GM23338 (cell line): ENCODE results near the gene SPCS1. TPM values are rescaled to one million over a fixed set of nuclear protein-coding genes. Genes with fewer than 3 reads are reported as not detected.

ENCODE experiments used
- ATAC-seq: fragments of 200-7000 bp; cut with Tn5 transposase; 3 replicates; pipeline ENCODE4 v1.9.1; 2020
- DNase-seq: peaks from one replicate; pipeline ENCODE4 v3.0.0-alpha.2; 2015; ENCODE audit warnings: low spot score
- H2AFZ ChIP-seq: fragments of 200-600 bp; sonication (generic); 2 replicates; pipeline ENCODE4 v1.8.0; 2016; ENCODE audit warnings: antibody characterized with exemption, mild to moderate bottlenecking, moderate library complexity
- H3F3A ChIP-seq: fragments of 200-600 bp; sonication (generic); replicated peaks from 2 replicates; pipeline ENCODE4 v1.8.0; 2017; ENCODE audit warnings: antibody characterized with exemption, mixed run types, low read depth
- H3K27ac ChIP-seq: fragments of 200-600 bp; sonication (generic); 2 replicates; pipeline ENCODE4 v1.6.1; 2016; ENCODE audit warnings: low read depth
- H3K27me3 ChIP-seq: fragments of 200-600 bp; sonication (generic); 2 replicates; pipeline ENCODE4 v1.8.0; 2016; ENCODE audit warnings: mild to moderate bottlenecking, mixed run types, moderate library complexity; ENCODE audit not compliant: insufficient read depth
- H3K36me3 ChIP-seq: fragments of 200-600 bp; sonication (generic); 2 replicates; pipeline ENCODE4 v1.8.0; 2016; ENCODE audit warnings: mild to moderate bottlenecking; ENCODE audit not compliant: insufficient read depth
- H3K4me1 ChIP-seq: fragments of 200-600 bp; sonication (generic); 2 replicates; pipeline ENCODE4 v1.8.0; 2016; ENCODE audit warnings: mild to moderate bottlenecking, moderate library complexity; ENCODE audit not compliant: insufficient read depth
- H3K4me2 ChIP-seq: fragments of 200-600 bp; sonication (generic); 2 replicates; pipeline ENCODE4 v1.7.1; 2017; ENCODE audit warnings: mixed run types
- H3K4me3 ChIP-seq: fragments of 200-600 bp; sonication (generic); 2 replicates; pipeline ENCODE4 v1.6.1; 2016; ENCODE audit warnings: mixed run types
- H3K79me2 ChIP-seq: fragments of 200-600 bp; sonication (generic); replicated peaks from 2 replicates; pipeline ENCODE4 v1.8.0; 2017; ENCODE audit warnings: mild to moderate bottlenecking; ENCODE audit not compliant: insufficient read depth
- H3K9me2 ChIP-seq: fragments of 200-600 bp; sonication (generic); 2 replicates; pipeline ENCODE4 v1.8.0; 2017; ENCODE audit not compliant: insufficient read depth
- H4K20me1 ChIP-seq: fragments of 200-600 bp; sonication (generic); replicated peaks from 2 replicates; pipeline ENCODE4 v1.8.0; 2017; ENCODE audit warnings: mild to moderate bottlenecking; ENCODE audit not compliant: insufficient read depth
- H3K27ac Mint-ChIP-seq: 2 replicates; pipeline ENCODE4 v1.8.0; 2020; ENCODE audit warnings: inconsistent platforms, mild to moderate bottlenecking, moderate library complexity, mixed read lengths
- H3K27me3 Mint-ChIP-seq: 3 replicates; pipeline ENCODE4 v1.8.0; 2022; ENCODE audit warnings: low read depth, mild to moderate bottlenecking, moderate library complexity, mixed read lengths, inconsistent platforms; ENCODE audit not compliant: insufficient read depth, poor library complexity
- H3K36me3 Mint-ChIP-seq: 3 replicates; pipeline ENCODE4 v1.8.0; 2021; ENCODE audit warnings: low read depth, mild to moderate bottlenecking, inconsistent platforms, moderate library complexity, mixed read lengths
- H3K4me1 Mint-ChIP-seq: 3 replicates; pipeline ENCODE4 v1.8.0; 2020; ENCODE audit warnings: mild to moderate bottlenecking, inconsistent platforms, mixed read lengths
- H3K4me3 Mint-ChIP-seq: 3 replicates; pipeline ENCODE4 v1.8.0; 2021; ENCODE audit warnings: moderate library complexity, mild to moderate bottlenecking, inconsistent platforms, mixed read lengths
- H3K9me3 Mint-ChIP-seq: 3 replicates; pipeline ENCODE4 v1.8.0; 2020; ENCODE audit warnings: moderate library complexity, mild to moderate bottlenecking, inconsistent platforms, mixed read lengths
- CREB1 ChIP-seq: fragments of 250-450 bp; sonication (Bioruptor Pico); IDR thresholded peaks from 2 replicates; pipeline ENCODE4 v1.5.0; 2020; ENCODE audit warnings: low read depth, mild to moderate bottlenecking, moderate library complexity
- CTCF ChIP-seq, 2 experiments: fragments of 200-600 bp in 1 of 2; sonication (generic) in 1 of 2; conservative IDR thresholded peaks; 2 replicates each; pipeline versions ENCODE4 v1.5.1 to v1.6.1; 2016 to 2017; ENCODE audit warnings: antibody characterized with exemption in 2 of 2, low read depth in 2 of 2, mild to moderate bottlenecking in 2 of 2, moderate library complexity in 1 of 2
- ETS1 ChIP-seq: IDR thresholded peaks from 2 replicates; pipeline ENCODE4 v1.6.1; 2016; ENCODE audit warnings: antibody characterized with exemption
- EZH2 ChIP-seq: fragments of 200-600 bp; sonication (generic); IDR thresholded peaks from one replicate; pipeline ENCODE4 v1.8.0; 2017; ENCODE audit warnings: antibody characterized with exemption, mild to moderate bottlenecking, low read depth; ENCODE audit not compliant: unreplicated experiment
- EZH2phosphoT487 ChIP-seq: fragments of 200-600 bp; sonication (generic); IDR thresholded peaks from one replicate; pipeline ENCODE4 v1.8.1; 2018; ENCODE audit warnings: antibody characterized with exemption; ENCODE audit not compliant: unreplicated experiment
- JUNB ChIP-seq: IDR thresholded peaks from one replicate; pipeline ENCODE4 v1.6.1; 2016; ENCODE audit warnings: antibody characterized with exemption; ENCODE audit not compliant: unreplicated experiment
- NANOG ChIP-seq: IDR thresholded peaks from 2 replicates; pipeline ENCODE4 v1.6.1; 2016; ENCODE audit warnings: antibody characterized with exemption, borderline replicate concordance
- POLR2AphosphoS5 ChIP-seq: IDR thresholded peaks from 2 replicates; pipeline ENCODE4 v1.6.1; 2016; ENCODE audit warnings: antibody characterized with exemption, low read depth
- STAT1 ChIP-seq: IDR thresholded peaks from one replicate; pipeline ENCODE4 v1.6.1; 2016; ENCODE audit warnings: antibody characterized with exemption; ENCODE audit not compliant: unreplicated experiment
- ZNF114 ChIP-seq: fragments of 250-450 bp; sonication (Bioruptor Pico); IDR thresholded peaks from 2 replicates; pipeline ENCODE4 v1.5.0; 2020; ENCODE audit warnings: mild to moderate bottlenecking, moderate library complexity
- ZNF331 ChIP-seq: fragments of 250-450 bp; sonication (Bioruptor Pico); IDR thresholded peaks from 2 replicates; pipeline ENCODE4 v1.5.0; 2020; ENCODE audit warnings: low read depth, mild to moderate bottlenecking, moderate library complexity
- polyA plus RNA-seq: library from polyadenylated mRNA; unstranded; fragments of >200 nt; fragmentation: Nextera tagmentation; extraction: Ambion mirVana; gene quantifications from 2 replicates; pipeline ENCODE4 v1.2.1, GENCODE V29; 2016
- total RNA-seq: library from RNA; depleted of rRNA; stranded (reverse); fragments of >200 nt; shearing (Covaris generic); gene quantifications from 2 replicates; pipeline ENCODE4 v1.2.3, GENCODE V29; 2014
- TF ChIP-seq, protein P1 (sequence below): IDR thresholded peaks from one replicate; pipeline ENCODE4 v1.6.1; 2018; ENCODE audit warnings: antibody characterized with exemption; ENCODE audit not compliant: unreplicated experiment
- TF ChIP-seq, protein P2 (sequence below): fragments of 250-450 bp; sonication (Bioruptor Pico); IDR thresholded peaks from 2 replicates; pipeline ENCODE4 v1.5.0; 2020; ENCODE audit warnings: mild to moderate bottlenecking, moderate library complexity

Gene SPCS1
- total and polyA plus RNA-seq, 2 experiments from 2014 or later = 165 to 288 TPM

GRCh38 chr3:52743721-52744120, 37.8 kb downstream of the SPCS1 start:
- H3K79me2 ChIP-seq = no peaks in the 10 kb centered on the region
- no peaks in the 10 kb centered on the region for H3F3A ChIP-seq
- no peaks in the 10 kb centered on the region for H3K27me3 Mint-ChIP-seq
- no peaks in the 10 kb centered on the region for H3K27me3 ChIP-seq
- no peaks in the 10 kb centered on the region for H3K4me1 Mint-ChIP-seq
- DNase-seq (no peak), ATAC-seq (no peak)
- H3K9me2 ChIP-seq = no peaks in the 10 kb centered on the region
- no peak overlapping the region for H3K4me3 Mint-ChIP-seq
- no peaks in the 10 kb centered on the region; the same call in 1 of the 2 replicates for H4K20me1 ChIP-seq
- no peak overlapping the region for H3K27ac ChIP-seq
- H2AFZ ChIP-seq = no peak overlapping the region
- no peak for TF ChIP-seq ETS1
- TF ChIP-seq, protein P1, sequence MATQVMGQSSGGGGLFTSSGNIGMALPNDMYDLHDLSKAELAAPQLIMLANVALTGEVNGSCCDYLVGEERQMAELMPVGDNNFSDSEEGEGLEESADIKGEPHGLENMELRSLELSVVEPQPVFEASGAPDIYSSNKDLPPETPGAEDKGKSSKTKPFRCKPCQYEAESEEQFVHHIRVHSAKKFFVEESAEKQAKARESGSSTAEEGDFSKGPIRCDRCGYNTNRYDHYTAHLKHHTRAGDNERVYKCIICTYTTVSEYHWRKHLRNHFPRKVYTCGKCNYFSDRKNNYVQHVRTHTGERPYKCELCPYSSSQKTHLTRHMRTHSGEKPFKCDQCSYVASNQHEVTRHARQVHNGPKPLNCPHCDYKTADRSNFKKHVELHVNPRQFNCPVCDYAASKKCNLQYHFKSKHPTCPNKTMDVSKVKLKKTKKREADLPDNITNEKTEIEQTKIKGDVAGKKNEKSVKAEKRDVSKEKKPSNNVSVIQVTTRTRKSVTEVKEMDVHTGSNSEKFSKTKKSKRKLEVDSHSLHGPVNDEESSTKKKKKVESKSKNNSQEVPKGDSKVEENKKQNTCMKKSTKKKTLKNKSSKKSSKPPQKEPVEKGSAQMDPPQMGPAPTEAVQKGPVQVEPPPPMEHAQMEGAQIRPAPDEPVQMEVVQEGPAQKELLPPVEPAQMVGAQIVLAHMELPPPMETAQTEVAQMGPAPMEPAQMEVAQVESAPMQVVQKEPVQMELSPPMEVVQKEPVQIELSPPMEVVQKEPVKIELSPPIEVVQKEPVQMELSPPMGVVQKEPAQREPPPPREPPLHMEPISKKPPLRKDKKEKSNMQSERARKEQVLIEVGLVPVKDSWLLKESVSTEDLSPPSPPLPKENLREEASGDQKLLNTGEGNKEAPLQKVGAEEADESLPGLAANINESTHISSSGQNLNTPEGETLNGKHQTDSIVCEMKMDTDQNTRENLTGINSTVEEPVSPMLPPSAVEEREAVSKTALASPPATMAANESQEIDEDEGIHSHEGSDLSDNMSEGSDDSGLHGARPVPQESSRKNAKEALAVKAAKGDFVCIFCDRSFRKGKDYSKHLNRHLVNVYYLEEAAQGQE = no peak
- TF ChIP-seq STAT1 = no peak
- no peak for TF ChIP-seq EZH2phosphoT487
- TF ChIP-seq CREB1 (CRISPR knock-in tag) = no peak
- TF ChIP-seq EZH2 = no peak
- no peak for TF ChIP-seq JUNB
- no peak for TF ChIP-seq CTCF (conservative IDR thresholded peaks at IDR 0.05; ENCODE audit: low read depth in 2 of 2)
- no peak for TF ChIP-seq NANOG
- no peak for TF ChIP-seq ZNF114 (CRISPR knock-in tag)
- TF ChIP-seq, protein P2, sequence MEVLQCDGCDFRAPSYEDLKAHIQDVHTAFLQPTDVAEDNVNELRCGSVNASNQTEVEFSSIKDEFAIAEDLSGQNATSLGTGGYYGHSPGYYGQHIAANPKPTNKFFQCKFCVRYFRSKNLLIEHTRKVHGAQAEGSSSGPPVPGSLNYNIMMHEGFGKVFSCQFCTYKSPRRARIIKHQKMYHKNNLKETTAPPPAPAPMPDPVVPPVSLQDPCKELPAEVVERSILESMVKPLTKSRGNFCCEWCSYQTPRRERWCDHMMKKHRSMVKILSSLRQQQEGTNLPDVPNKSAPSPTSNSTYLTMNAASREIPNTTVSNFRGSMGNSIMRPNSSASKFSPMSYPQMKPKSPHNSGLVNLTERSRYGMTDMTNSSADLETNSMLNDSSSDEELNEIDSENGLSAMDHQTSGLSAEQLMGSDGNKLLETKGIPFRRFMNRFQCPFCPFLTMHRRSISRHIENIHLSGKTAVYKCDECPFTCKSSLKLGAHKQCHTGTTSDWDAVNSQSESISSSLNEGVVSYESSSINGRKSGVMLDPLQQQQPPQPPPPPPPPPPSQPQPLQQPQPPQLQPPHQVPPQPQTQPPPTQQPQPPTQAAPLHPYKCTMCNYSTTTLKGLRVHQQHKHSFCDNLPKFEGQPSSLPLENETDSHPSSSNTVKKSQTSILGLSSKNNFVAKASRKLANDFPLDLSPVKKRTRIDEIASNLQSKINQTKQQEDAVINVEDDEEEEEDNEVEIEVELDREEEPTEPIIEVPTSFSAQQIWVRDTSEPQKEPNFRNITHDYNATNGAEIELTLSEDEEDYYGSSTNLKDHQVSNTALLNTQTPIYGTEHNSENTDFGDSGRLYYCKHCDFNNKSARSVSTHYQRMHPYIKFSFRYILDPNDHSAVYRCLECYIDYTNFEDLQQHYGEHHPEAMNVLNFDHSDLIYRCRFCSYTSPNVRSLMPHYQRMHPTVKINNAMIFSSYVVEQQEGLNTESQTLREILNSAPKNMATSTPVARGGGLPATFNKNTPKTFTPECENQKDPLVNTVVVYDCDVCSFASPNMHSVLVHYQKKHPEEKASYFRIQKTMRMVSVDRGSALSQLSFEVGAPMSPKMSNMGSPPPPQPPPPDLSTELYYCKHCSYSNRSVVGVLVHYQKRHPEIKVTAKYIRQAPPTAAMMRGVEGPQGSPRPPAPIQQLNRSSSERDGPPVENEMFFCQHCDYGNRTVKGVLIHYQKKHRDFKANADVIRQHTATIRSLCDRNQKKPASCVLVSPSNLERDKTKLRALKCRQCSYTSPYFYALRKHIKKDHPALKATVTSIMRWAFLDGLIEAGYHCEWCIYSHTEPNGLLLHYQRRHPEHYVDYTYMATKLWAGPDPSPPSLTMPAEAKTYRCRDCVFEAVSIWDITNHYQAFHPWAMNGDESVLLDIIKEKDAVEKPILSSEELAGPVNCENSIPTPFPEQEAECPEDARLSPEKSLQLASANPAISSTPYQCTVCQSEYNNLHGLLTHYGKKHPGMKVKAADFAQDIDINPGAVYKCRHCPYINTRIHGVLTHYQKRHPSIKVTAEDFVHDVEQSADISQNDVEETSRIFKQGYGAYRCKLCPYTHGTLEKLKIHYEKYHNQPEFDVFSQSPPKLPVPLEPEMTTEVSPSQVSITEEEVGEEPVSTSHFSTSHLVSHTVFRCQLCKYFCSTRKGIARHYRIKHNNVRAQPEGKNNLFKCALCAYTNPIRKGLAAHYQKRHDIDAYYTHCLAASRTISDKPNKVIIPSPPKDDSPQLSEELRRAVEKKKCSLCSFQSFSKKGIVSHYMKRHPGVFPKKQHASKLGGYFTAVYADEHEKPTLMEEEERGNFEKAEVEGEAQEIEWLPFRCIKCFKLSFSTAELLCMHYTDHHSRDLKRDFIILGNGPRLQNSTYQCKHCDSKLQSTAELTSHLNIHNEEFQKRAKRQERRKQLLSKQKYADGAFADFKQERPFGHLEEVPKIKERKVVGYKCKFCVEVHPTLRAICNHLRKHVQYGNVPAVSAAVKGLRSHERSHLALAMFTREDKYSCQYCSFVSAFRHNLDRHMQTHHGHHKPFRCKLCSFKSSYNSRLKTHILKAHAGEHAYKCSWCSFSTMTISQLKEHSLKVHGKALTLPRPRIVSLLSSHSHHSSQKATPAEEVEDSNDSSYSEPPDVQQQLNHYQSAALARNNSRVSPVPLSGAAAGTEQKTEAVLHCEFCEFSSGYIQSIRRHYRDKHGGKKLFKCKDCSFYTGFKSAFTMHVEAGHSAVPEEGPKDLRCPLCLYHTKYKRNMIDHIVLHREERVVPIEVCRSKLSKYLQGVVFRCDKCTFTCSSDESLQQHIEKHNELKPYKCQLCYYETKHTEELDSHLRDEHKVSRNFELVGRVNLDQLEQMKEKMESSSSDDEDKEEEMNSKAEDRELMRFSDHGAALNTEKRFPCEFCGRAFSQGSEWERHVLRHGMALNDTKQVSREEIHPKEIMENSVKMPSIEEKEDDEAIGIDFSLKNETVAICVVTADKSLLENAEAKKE (CRISPR knock-in tag) = no peak
- no peak for TF ChIP-seq POLR2AphosphoS5
- TF ChIP-seq ZNF331 (CRISPR knock-in tag) = no peak
- H3K36me3 Mint-ChIP-seq = peaks cover 81% of the 10 kb centered on the region
- H3K4me1 ChIP-seq = no peaks in the 10 kb centered on the region
- no peak overlapping the region for H3K4me3 ChIP-seq
- H3K9me3 Mint-ChIP-seq = no peaks in the 10 kb centered on the region
- H3K4me2 ChIP-seq = no peak overlapping the region
- H3K36me3 ChIP-seq = peaks cover 47% of the 10 kb centered on the region
- no peak overlapping the region for H3K27ac Mint-ChIP-seq
